Stimulated activated CD8-positive, alpha-beta memory T cell treated with anti-CD3 and anti-CD28 coated beads, Interleukin-12 subunit alpha, Interleukin-12 subunit beta, amount 100 ng/mL, for 1 hour (primary cell): ENCODE results near the gene ZFC3H1.

Source experiments
- DNase-seq: peaks from one replicate; pipeline ENCODE4 v3.0.0-alpha.2; 2020; ENCODE audit warnings: low read depth

The ZFC3H1 gene

GRCh38 chr12:71671816-71672215 is 8.2 kb upstream of the ZFC3H1 start:
- DNase-seq, result no peak

- DNase-seq, result no peak
These were observed 7.7 kb upstream of the ZFC3H1 start for GRCh38 chr12:71671311-71671710.

DNA sequence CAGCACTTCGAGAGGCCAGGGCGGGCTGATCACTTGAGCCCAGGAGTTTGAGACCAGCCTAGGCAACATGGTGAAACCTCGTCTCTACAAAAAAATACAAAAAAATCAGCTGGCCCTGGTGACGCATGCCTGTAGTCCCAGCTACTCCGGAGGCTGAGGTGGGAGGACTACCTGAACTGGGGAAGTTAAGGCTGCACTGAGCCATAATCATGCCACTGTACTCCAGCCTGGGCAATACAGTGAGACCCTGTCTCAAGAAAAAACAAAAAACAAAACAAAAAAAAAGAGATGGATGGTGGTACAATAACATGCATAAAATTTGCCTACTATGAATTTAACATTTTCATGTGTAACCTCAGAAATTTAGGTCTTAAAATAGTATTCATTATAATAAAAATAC is 2.6 kb upstream of the ZFC3H1 start:
- no peak for DNase-seq

GRCh38 chr12:71665090-71665463 is 1.4 kb upstream of the ZFC3H1 start:
- DNase-seq, result no peak

DNA sequence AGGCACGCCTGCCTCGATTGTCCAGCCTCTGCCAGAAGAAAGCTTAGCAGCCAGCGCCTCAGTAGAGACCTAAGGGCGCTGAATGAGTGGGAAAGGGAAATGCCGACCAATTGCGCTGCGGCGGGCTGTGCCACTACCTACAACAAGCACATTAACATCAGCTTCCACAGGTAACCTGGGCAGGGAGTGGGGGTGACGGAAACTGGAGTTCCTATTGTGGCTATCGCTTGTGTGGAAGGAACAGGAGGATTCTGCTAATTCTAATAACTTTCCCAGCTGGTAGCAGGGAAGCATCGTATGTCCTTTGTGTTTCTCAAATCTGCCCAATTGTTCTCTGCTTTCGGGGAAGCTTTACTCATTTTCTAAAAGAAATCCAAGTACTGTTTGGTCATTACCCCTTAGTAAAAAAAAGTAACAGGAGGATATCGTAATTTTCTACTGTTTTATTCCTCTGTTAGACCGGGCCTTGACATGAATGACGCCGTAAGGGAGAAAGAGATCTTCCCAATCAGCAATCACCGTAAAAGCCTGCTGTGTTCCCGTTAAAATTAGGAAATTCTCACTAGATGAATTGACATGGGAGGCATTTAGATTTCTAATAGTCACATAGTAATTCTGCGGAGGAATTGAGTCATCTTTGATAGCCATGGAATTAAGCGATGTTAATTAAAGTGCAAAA is 902 bp upstream of the ZFC3H1 start:
- no peak for DNase-seq

GRCh38 chr12:71662849-71663560 is 643 bp downstream of the ZFC3H1 start:
- peak; percentile 55 for DNase-seq

DNA sequence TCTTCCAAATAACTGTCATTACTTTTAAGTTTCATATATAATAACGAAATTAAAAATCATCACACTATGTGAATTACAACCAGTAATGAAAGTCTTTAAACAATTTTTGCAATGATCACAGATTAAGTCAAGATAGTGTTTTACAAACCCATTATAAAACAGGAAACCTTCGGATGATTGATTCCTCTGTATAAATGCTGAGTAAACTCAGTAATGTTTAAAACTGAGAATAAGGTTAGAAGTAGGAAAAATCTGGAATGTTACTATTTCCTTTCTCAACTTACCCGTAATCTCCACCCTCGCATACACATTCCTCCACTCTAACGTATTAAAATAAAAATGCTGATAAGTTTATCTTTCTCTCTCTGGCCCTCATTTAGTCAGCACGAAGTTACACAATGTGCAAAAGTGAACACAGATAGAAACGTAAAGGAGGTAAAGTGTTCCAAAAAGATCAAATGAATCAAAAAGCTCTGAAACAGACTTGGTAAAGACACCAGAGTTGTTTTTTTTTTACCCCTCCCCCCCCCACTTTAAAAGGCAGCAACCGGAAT is 1.6 kb downstream of the ZFC3H1 start:
- no peak for DNase-seq

GRCh38 chr12:71656740-71657139 is 6.9 kb downstream of the ZFC3H1 start:
- DNase-seq, result no peak

DNA sequence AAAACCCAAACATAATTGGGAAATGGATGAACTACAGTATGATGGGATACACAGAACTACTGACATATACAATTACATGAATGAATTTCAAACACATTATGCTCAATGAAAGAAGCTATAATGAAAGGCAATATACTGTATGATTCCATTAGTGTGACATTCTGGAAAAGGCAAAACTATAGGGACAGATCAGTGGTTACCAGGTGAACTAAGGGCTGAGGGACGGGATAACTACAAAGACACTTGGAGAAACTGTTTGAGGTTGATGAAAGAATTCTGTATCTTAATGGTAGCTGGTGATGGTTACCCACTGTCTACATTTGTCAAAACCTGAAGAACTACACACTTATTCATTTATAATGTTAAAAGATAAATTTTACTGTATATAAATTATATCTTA is 7.7 kb downstream of the ZFC3H1 start:
- no peak for DNase-seq

DNA sequence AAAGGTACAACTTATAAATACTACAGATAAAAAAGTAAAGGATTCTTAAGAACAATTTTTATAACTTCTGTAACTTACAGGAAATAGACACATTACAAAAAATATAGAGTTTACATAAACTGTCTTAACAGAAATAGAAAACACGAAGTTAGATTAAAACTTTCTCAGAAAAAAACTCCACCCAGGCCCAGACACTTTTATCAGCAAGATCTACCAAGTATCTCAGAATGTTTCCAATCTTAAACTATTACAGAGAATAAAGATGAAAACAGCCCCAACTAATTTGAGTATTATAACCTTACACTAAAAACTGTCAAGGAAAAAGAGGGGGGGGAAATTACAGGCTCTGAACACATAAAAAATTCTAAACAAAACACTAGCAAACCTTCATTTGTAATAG is 8.2 kb downstream of the ZFC3H1 start:
- no peak for DNase-seq

- DNase-seq, result no peak
These were observed 9.4 kb downstream of the ZFC3H1 start for GRCh38 chr12:71654200-71654599.

DNA sequence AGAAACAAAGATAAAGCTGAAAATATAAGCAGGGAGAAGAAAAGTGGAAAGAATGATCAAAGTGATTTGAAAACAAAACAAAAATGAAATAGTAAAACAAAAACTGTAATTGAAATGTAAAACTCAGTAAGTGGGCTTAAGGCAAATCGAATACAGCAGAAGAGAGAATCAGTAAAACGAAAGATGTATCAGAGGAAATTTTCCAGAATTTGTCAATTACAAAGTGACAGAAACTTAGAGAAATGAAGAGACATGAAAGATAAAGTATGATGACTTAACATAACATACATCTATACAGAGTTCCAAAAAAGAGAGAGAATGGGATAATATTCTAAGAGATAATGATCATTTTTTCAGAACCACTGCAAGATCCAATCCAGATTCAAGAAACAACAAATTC is 10.5 kb downstream of the ZFC3H1 start:
- DNase-seq, result no peak

DNA sequence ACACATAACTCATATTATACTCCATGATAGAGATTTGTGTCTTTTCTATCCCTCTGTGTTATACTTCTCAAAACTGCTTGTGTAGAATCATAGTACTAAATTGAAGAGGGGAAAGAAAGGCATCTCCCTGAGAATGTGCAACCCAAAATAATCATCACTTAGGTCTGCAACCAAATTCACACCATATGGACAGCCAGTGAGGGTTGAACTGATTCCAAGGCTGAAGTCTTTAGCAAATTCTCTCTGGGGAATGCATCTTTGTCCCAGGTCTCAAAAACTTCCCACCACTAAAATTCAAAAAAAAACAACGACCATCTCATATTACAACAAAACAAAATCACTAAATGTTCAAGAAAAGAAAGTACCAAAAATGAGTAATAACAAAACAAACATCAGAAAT is 11.0 kb downstream of the ZFC3H1 start:
- no peak for DNase-seq

DNA sequence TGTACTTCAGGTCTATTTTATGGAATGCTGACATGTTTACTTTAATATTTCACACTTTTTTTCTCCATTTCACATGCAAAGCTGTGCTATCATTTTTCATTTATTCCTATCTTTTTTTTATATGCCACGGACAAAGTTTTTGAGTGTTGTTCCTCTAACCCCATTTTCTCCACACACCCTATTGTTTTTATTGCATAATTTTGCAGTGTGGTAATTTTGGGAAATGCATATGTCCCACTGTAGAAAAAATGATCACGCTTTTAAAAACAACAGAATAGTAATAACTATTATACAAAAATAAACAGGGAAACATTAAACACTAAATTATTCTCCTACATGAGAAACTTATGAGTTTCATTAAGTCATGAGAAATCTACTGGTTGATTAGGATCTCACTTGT is 14.2 kb downstream of the ZFC3H1 start:
- no peak for DNase-seq

DNA sequence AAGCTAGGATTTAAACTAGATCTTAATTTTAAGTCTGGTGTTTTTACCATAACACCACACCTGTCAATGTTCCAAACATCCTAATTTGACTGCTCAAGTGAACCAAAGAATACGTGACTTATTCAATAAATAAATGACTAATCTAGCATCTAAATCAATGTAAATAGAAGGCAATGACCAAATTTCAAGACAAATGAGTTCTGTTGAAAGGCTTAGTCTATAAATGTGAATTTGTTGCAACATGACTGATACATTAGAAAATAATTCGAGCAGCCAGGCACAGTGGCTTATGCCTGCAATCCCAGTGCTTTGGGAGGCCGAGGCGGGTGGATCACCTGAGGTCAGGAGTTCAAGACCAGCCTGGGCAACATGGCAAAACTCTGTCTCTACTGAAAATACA is 15.1 kb downstream of the ZFC3H1 start:
- no peak for DNase-seq

DNA sequence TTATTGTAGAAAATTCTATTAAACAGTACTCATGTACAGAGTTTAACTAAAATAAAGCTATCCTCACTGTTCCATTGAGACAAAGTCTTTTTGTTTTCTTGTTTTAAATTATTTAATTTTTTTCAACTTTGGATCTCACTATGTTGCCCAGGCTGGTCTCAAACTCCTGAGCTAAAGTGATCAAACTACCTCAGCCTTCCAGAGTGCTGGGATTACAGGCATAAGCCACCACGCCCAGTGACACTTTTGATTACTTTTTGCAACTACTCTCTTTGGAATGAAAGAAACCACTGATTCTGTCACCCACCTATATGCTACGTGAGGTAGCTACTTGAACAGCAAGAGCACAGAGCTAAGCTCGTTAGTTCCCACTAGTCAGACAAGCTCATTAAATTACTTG is 17.1 kb downstream of the ZFC3H1 start:
- DNase-seq, result no peak

DNA sequence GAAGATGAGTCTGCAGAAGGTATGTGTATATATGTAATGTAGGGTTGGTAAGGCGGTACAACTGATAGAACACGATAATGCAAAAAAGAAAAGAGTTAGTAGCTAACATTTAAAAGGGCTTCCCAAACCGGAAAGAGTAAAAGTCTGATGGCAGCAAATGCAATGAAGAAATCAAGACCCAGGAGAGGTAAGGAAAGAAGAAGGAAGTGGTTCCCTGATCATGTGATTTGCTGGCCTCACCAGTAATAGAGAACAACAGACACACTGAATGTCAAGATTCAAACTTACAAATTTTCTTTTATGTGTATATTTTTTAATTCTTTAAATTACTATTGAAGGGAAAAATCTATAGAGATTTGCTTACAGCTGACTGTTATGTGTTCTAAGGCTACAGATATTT is 18.4 kb downstream of the ZFC3H1 start:
- no peak for DNase-seq

DNA sequence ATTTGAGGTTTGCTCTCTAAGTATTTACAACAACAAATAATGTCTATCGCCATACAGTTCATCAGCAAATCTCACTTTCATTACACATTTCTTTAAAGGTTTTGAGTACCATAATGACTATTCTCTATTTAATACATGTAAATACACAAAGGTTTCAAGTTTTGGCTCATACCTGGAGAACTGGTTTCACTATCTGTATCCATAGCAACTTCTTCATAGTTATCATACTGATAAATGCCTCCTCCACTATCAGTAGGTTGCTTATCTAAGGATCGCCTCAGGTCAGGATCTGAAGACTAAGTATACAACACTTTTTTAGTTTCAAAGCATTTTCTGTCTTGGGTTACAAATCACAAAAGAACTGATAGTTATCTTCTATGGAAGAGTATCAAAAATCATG is 21.4 kb downstream of the ZFC3H1 start:
- no peak for DNase-seq

GRCh38 chr12:71641390-71641789 is 22.3 kb downstream of the ZFC3H1 start:
- DNase-seq, result no peak

- DNase-seq, result no peak
These were observed 23.3 kb downstream of the ZFC3H1 start for GRCh38 chr12:71640316-71640715.

- DNase-seq, result no peak
These were observed 24.3 kb downstream of the ZFC3H1 start for GRCh38 chr12:71639341-71639760.

GRCh38 chr12:71638499-71638898 is 25.1 kb downstream of the ZFC3H1 start:
- no peak for DNase-seq

DNA sequence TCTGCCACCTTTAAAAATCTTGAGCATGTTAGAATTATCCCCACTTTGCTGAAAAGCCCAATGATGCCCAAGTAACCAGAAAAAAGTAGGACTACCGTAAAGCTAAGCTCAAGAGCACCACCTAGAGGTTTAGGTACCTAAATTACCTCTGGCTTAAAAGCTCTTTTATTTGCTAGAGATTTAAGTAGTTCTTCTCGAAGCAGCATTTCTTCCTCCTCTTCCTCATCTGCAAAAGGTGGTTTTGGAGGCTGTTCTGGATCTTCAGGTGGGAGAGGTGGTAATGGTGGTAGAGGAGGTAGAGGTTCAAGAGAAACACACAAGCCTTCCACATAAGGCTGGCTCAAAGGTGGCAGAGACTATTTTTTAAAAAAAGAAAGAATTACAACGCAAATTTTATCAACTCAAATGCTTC is 26.9 kb downstream of the ZFC3H1 start:
- DNase-seq, result no peak
